NCI-H2081 treated with DMSO at 0.1 percent for 48 hours (cell line): ENCODE results near the gene TOMM6.

Source experiments
- DNase-seq: peaks from one replicate; lab custom pipeline; 2025; lab: John Stamatoyannopoulos, UW

TOMM6 gene

GRCh38 chr6:41787219-41787917, at the start of gene TOMM6:
Gene TOMM6, plus strand, starts transcription at chr6:41787694. Its CDS starts 4 bp downstream, at chr6:41787698.
- peak; percentile 64 for DNase-seq

GRCh38 chr6:41739041-41739440, 48.5 kb upstream of the TOMM6 start:
- no peak for DNase-seq

- DNase-seq, result no peak
Measured at GRCh38 chr6:41740366-41741162, 46.9 kb upstream of the TOMM6 start.

GRCh38 chr6:41741625-41742490, 45.6 kb upstream of the TOMM6 start:
- no peak for DNase-seq

GRCh38 chr6:41743406-41744235, 43.9 kb upstream of the TOMM6 start:
- no peak for DNase-seq

- DNase-seq, result no peak
Measured at GRCh38 chr6:41744236-41744787, 43.2 kb upstream of the TOMM6 start.

GRCh38 chr6:41746107-41746506, 41.4 kb upstream of the TOMM6 start:
- DNase-seq, result no peak

- no peak for DNase-seq
Measured at GRCh38 chr6:41747256-41748101, 40.0 kb upstream of the TOMM6 start, which contains the start of gene PGC. Gene PGC, minus strand, starts transcription at chr6:41747397. Its CDS starts 63 bp downstream, at chr6:41747334.

- no peak for DNase-seq
Measured at GRCh38 chr6:41748102-41748477, 39.4 kb upstream of the TOMM6 start.

GRCh38 chr6:41748542-41748941, 39.0 kb upstream of the TOMM6 start:
- DNase-seq, result no peak

GRCh38 chr6:41750374-41750773, 37.1 kb upstream of the TOMM6 start:
- DNase-seq, result no peak

GRCh38 chr6:41755895-41756294, 31.6 kb upstream of the TOMM6 start:
- DNase-seq, result no peak

- DNase-seq, result no peak
Measured at GRCh38 chr6:41756354-41756753, 31.1 kb upstream of the TOMM6 start.

GRCh38 chr6:41757271-41757670, 30.2 kb upstream of the TOMM6 start:
- DNase-seq, result no peak

- DNase-seq, result no peak
Measured at GRCh38 chr6:41757931-41758640, 29.4 kb upstream of the TOMM6 start.

GRCh38 chr6:41758641-41759035, 28.9 kb upstream of the TOMM6 start:
- DNase-seq, result no peak

GRCh38 chr6:41759106-41759904, 28.2 kb upstream of the TOMM6 start:
- DNase-seq, result no peak

GRCh38 chr6:41759905-41760579, 27.5 kb upstream of the TOMM6 start:
- DNase-seq, result no peak
